Measurements from ENCODE around the gene ORAI2.
"Not testable (repeated sequence)": the region's sequence is repeated elsewhere in the genome, so short reads cannot be mapped to it uniquely, and the experiment has no call there.

The ORAI2 gene

DNA sequence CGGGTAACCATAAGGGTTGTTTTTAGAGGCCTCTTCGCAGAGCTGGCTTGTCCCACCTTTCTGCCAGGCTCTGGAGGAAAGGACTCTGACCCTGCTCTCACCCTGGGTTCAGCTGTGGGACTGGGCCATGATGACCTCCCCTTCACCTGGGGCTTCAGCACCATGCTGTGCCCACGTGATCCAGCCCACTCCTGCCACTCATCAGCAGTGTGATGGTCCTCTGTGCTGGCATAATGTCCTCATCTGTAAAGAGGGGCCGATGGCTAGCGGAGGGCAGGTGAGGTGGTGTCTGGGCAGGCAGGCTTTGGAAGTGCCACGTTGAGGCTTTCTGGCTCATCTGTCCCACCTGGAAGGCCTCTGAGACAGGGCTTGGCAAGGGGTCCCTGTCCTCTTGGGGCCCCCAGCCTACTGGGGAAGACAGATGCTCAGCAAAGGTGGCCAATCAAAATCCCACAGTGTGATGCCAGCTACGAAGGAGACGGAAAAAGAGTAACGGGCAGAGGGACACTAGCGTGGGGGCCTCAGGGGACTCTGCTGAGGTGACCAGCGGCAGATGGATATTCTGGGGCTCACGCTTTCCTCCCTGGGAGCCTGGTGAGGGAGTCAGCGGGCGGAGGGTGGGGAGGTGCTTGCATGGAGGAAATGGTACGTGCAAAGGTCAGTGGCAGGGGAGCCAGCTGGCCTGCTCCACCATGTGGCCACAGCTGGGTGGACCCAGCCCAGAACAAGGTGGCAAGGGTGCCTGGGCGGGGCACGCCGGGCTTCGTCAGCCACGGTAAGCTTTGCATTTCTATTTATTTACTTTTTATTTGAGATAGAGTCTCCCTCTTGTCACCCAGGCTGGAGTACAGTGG is 36.8 kb downstream of the ORAI2 start:
- DNase-seq, result no peak

DNA sequence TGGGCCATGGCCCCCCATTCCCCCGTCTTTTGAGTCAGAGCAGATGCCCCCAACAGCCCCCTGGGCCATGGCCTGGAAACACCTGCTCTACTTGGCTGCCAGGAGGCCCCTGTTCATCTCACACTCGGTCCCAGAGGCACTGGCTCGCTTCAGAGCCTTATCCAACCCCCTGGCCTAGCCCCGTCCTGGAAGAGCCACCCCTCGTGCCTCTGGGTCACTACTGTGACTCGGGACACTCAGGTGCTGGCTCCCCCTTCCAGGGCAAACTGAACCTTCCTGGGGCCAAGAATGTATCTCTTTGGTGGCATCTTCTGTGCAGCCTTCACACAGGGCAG is 38.4 kb downstream of the ORAI2 start:
- no peak for DNase-seq

GRCh38 chr7:102472126-102473041 is 39.0 kb downstream of the ORAI2 start:
- DNase-seq, result no peak

DNA sequence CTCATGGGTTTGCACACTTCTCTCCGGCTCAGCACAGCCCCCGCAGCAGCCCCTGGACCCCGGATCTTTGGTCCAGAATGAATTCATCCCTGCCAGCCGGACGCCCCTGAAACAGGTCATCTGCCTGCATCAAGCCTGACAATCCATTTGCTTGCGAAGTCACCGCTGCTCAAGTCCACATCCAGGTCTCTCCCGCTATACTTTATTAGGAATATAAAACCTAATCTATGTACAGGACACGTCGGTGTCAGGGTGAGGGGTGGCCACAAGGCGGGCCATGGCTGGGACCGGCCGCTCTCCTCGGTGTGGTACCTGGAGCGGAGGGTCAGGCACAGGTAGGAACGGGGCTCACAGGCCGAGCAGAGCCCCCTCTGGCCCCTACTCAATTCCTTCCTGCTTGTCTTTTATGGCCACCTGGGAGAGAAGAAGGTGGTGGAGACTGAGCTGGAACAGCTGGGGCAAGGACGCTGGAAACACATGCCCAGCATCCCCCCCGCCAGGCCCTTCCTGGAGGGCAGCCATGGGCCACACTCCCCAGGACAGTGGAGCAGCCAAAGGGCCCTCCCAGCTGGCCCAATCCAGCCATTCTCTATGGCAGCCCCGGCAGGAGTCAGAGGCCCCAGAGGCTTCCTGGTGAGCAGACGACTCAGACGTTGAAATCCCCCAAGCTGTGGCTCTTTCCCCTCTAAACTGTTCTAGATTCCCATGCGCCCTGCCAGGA is 40.1 kb downstream of the ORAI2 start:
- DNase-seq, result no peak

DNA sequence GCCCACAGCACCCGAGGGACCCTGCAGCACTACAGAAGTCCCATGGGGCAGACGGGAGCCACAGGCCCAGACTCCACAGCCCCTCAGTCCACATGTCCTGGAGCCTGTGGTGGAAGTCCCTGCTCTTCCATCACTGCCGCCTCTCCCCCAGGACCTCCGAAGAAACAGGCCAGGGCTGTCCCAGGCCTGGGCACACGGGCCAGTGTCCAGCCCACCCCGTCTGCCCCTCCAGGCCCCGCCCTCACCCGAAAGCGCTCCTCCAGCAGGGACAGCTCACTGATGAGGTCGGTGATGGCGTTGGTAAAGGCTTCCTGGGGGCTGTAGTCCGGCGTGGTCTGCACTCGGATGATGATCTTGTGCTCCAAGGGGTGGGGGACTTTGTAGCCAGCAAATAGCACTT is 40.7 kb downstream of the ORAI2 start:
- not testable (repeated sequence) for DNase-seq

DNA sequence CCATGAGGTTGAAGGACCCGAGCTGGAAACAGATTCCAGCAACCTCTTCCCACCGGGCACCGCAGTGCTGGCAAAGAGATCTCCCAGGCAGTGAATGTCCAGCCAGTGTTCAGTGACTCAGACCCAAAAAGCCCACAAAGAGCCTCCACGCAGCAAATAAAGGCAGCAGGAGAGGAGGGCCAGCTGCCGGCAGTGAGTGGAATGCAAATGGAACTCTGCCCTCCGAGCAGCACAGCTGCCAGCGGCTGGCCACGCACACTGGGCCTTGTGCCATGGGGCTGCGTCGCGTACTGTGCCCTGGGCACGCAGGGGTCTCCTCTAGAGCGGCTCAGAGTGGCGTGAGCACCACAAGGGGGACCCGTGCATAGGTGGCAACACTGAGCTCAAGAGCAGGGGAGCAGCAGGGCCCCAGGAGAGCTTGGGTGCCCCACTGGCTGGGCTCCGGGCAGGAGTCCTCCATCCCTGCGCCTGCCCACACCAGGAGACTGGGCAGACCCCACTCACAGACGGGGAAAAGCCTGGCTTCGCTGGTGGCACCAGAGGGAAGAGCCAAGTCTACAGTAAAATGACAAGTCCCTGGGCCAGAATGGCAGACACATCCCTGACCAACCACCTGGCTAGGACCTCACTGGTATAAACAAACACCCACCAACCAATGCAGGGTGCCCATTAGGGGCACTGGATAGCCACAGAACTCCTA is 41.5 kb downstream of the ORAI2 start:
- DNase-seq, result not testable (repeated sequence)

DNA sequence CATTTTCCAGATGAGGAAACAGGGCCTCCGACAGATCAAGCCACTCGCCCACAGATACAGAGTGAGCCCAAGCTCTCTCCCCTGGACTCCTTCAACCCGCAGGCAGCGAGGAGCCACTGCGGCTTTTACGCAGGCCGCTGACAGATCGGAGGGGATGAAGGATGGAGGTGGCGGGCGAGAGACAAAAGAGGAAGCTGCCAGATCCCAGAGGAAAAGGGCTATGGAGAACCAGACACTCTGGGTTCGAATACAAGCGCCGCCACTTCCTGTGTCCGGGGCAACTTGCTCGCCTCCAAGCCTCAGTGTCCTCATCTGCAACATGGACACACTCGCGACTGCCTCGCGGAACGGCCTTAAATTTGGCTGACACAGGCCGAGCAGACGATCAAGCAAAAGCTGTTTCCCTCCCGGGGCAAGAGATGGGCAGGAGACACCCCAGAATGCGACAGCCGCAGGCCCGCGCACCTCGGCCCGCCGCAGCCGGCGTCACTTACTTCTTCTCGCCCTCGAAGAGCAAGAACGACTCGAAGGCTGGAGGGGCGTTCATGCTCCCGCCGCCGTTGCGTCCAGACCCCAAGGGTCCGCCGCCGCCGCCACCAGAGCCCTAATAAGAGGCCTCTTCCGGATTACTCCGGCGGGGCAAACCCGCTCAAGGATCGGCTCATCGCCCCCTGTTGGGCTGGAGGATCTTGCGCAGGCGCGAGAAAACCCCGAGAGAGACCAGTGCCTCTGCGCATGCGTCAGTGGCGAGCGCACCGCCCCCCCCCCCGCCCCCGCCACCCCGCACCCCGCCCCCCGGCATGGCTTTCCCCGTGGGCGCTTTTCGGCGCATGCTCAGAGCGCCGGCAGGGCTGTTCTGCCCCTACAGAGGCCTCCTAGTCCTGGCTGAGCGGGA is 45.2 kb downstream of the ORAI2 start, which contains the start of gene POLR2J:
POLR2J (minus strand) TSS at position 609 of the 895 bp plus-strand sequence; CDS start at position 547, 62 bp downstream.
- not testable (repeated sequence) for DNase-seq

- DNase-seq, result not testable (repeated sequence)
Observed at GRCh38 chr7:102479209-102479584, 45.8 kb downstream of the ORAI2 start.

DNA sequence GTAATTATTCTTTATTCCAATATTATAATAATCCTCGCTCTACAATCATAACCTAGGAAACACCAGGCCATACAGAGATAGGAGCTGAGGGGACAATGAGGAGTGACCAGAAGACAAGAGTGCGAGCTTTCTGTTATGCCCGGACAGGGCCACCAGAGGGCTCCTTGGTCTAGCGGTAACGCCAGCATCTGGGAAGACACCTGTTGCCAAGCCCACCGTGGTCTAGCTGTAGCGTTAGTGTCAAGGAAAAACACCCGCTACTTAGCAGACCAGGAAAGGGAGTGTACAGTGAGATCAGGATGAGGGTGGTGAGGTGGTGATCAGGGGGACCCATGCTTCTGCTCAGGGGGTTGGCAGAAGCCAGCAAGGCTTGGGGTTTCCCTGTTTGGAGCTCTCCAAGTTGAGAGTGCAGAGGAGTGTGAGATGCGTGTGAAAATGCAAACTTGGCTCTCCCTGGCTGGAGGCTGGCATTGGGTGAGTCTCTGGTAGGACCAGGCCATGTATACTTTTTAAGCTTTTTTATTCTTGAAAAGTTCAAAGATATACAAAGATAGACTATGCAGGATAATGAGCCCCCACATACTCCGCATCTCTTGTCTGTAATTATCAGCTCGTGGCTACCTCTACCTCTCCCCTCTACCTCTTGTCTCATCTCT is 46.7 kb downstream of the ORAI2 start:
- DNase-seq, result not testable (repeated sequence)

DNA sequence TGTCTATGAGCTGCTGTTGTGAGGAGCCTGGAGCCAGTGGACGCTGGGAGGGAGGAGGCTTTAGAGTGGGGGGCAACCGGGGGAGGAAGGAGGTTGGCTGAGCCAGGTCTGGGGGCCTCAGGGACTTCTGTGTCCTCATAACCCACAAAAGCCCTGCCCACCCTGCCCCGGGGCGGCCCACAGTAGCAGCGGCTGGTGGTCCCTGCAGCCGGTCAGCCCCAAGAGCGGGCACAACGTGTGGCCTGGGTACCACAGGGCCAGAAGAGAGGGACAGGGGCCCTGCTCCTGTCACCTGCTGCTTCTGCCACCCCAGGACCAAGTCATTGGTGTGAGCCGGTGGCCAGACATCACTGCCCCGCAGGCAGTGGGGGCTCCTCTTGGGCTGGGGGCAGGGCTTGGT is 48.6 kb downstream of the ORAI2 start:
- DNase-seq, result not testable (repeated sequence)

GRCh38 chr7:102484317-102484716 is 50.9 kb downstream of the ORAI2 start:
- not testable (repeated sequence) for DNase-seq

- not testable (repeated sequence) for DNase-seq
Observed at GRCh38 chr7:102490529-102491075, 57.2 kb downstream of the ORAI2 start.

DNA sequence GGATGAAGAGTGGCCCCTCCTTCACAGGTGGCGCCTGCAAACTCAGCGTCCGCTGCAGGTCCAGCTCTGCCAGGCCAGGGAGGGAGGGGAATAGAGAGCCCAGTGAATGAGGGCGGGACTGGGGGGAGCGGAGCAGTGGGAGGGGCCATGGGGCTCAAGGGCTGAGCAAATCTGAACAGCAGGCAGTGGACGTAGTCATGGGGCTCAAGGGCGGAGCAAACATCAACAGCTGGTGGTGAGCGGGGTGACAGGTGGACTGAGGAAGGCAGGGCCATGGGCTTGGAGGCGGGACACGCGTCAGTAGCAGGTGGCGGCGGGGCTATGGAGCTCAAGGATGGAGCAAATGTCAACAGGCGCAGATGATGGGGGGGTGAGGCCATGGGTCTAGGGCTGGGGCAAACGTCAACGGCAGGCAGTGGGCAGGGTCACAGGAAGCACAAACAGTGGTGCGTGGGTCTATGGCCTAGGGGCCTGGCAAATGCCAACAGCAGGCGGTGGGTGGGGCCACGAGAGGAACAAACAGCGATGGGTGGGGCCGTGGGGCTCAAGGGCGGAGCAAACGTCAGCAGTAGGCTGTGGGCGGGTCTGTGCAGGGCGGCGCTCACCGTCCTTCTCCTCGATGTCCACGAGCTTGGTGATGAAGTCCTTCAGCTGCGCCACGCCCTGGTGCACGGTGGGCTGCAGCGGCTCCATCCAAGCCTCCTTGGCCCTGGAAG is 60.0 kb downstream of the ORAI2 start:
- DNase-seq, result not testable (repeated sequence)

- not testable (repeated sequence) for DNase-seq
Observed at GRCh38 chr7:102494026-102494425, 60.7 kb downstream of the ORAI2 start.

GRCh38 chr7:102494473-102495149 is 61.2 kb downstream of the ORAI2 start:
- DNase-seq, result not testable (repeated sequence)

DNA sequence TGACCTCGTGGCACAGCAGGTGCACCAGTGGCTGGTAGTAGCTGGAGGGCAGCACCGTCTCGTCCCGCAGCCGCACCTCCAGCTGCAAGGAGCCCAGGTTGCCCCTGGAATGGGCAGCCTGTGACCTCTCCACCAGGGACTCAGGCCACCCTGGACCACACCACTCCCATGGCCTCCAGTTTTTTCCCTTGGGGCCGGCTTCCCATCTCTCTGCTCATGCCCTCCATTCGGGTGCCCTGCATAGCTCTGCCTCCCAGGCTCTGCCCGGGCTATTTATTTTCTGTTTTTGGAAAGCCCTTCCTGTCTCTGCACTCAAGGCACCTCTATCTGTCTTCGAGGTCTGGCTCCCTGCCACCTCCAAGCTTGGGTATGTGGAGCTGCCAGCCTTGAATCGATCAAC is 63.5 kb downstream of the ORAI2 start:
- not testable (repeated sequence) for DNase-seq

GRCh38 chr7:102497308-102497707 is 63.9 kb downstream of the ORAI2 start:
- not testable (repeated sequence) for DNase-seq

GRCh38 chr7:102498321-102498720 is 64.9 kb downstream of the ORAI2 start:
- not testable (repeated sequence) for DNase-seq

- not testable (repeated sequence) for DNase-seq
Observed at GRCh38 chr7:102503141-102503540, 69.8 kb downstream of the ORAI2 start.

All from NCI-H1694 treated with DMSO at 0.1 percent for 48 hours (cell line).